Activated CD8-positive, alpha-beta memory T cell treated with anti-CD3 and anti-CD28 coated beads, Interleukin-2, amount 50 U/mL, for 24 hours (primary cell): ENCODE results near the gene CHRNG.

Experiments used
- DNase-seq: peaks from one replicate; pipeline ENCODE4 v3.0.0-alpha.2; 2020; ENCODE audit errors: extremely low read depth

The CHRNG gene

DNA sequence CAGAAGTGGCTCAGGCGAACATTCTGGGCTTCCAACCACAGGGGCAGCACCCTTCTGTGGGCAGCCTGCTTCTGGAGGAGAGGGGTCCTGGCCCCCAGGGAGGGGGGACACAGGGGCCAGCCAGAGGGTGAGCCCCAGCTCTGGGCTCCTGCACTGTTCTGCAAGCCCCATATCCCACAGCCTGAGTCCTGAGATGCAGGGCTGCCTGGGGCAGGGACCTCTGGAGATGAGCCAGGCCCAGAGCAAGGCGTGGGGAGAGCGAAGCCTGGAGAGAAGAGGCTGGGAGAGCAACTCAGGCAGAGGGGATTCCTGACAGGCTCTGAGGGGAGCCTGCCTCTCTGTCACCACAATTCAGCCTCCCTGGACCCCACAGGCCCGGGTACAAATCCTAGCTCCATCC is 32.8 kb upstream of the CHRNG start:
- DNase-seq: no peak

DNA sequence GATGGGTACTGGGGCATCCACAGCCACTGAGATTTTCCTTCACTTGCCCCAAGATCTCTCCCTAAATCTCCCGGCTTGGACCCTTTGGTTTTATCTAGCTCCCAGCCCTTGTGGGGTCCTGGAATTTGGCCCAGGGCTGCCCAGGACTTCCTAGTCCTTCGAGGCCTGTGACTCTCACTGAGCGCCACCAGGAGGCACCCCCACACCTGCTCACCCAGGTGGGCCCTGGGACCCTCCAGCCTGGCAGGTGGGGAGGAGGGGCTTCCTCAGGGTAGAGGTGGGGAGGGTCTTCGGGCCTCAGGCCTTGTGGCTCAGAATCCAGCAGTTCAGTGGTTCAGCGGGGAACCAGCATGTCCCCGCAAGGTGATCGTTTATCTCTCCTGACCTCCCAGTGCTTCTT is 31.2 kb upstream of the CHRNG start:
- no peak for DNase-seq

DNA sequence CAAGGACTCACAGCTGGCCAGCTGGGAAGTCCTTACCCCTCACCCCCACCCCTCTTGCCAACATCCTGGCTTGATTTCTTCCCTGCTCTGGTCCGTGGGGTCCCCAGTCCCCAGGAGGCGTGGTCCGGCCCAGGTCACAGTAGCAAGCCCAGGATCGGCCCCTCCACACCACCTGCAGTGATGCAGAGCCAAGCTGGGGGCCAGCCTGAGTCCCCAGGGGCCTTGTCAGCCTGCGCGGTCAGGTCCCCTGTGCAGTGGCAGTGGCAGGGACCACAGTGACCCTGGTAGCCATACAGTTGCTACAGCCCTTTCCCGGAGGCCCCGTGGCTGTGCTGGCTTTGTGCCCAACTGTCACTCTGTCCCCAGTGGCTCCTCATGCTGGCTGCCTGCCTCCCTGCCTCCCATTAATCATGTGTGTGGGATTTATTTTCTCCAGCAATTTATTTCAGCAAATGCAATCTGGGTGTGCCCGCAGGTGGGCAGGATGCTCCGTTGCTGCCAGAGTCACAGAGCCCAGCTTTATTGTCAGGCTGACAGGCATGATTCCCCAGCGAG is 28.1 kb upstream of the CHRNG start:
- DNase-seq: no peak

DNA sequence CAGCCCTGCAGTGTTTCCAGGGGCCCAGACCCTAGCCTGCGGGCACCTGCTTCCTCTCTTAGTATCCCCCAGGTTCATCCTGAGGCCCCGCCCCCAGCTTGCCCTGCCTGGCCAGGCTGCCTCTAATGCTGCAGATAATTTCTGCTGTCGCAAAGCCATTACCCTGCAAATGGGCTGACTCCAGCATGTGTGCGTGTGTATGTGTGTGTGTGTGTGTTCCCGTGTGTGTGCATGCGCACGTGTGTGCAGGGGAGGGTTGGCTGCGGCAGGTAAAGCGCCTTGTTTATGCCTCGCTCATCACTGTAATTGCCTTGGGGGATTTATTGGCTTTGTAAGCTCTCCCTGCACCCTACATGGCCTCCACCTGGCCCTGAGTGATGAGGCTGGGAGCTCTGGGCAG is 26.9 kb upstream of the CHRNG start:
- DNase-seq: no peak

DNA sequence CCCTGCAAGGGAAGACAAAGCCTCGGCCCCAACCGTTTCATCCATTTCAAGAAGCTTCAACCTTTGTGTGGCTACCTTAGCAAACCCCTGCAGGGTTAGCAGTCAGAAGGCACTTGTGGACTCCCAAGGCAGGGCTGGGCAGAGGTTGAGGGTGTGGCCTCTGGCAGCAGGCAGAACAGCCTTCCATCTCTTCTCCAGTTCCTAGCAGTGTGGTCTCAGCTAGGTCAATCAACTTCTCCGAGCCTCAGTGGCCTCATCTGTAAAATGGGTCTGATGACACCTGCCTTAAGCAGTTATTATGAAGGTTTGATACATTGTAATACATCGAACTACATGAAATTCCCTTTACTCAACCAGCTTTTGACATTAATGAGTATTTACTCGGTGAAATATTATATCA is 26.1 kb upstream of the CHRNG start:
- DNase-seq: no peak

DNA sequence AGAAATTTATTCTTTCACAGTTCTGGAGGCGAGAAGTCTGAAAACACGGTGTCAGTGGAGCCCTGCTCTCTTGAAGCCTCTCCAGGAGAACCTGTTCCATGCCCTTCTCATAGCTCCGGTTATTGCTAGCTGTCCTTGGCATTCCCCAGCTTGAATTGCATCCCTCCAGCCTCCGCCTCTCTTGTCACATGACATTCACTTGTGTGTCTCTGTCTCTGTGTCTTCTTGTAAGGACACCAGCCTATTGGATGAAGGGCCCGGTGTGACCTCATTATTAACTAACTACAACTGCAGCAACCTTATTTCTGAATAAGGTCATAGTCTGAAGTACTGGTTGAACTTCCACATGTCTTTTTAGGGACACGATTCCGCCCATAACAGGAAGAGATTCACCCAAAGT is 23.9 kb upstream of the CHRNG start:
- DNase-seq: no peak

DNA sequence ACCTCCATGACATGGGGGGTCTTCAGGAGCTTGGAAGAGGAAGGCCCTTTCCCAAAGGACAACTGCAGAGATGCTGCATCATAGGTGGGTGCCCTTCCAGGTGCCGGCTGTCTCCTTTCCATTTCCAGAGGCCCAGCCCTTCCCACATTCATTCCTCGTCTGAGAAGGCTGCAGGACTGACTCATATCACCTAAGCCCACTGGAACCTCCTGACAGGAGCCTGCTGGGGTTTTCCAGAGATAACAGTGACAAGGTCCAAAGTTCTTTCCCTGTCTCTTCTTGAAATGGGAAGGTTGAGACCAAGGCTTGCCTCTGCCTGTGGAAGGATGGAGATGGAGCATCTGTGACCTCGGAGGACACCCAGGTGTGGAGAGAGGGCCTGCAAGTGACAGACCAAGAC is 22.9 kb upstream of the CHRNG start:
- no peak for DNase-seq

DNA sequence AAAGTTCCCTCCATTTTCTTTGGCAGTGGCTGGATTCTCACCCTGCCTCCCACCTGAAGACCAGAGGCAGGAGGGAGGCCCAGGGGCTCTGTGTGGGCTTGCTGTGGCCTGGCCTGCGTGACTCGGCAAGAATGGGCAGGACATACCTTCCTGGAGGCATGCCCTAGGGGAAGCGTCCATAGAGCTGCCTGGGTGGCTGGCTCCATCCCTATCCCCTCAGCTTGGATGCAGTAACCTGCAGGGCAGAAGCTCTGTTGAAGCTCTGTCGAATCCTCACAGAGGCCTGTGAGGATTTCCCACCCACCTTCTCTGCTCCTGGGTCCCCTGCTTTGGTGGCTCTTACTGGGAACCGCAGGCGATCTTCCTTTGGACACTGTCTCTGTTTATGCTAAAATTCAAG is 20.6 kb upstream of the CHRNG start:
- DNase-seq: no peak

DNA sequence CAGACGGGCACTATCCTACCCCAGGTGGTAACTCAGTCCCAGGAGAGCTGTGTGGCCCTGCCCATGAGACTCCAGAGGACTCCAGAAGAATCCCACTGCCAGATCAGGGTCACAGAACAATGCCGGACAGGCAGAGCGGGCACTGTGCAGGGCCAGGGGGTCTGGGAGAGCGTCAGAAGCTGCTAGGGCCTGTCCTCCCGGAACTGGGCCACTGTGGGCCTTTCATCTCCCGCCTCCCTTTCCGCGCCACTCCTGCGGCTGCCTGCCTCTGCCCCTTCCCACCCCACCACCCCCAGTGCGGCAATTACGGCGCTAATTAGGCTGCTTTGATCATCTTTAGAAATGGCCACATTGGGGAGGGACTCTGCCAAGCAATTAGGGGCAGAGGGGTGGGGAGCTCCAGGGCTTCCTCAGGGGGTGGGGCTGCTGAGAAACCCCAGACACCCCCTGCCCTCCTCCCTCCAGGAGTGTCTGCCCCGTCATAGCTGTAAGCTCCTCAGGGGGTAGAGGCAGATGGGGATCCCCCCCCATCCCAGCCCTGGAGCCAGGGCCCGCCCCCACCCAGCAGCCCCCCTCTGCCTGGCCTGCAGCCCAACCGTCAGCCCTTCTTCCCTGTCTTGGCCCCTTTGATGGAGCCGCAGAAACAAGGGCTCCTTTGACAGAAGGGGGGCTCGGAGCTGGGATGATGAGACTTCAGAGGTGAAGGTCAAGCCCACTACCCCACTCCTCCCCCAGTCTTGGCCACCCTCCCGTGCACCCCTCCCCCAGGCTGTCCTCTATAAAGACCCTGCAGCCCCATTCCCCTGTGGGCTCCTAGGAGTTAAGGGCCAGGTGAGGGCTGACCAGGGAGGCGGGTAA is 19.7 kb upstream of the CHRNG start, which contains the start of gene PRSS56:
PRSS56 (plus strand) TSS at position 808 of the 858 bp plus-strand sequence. CDS start 211 bp downstream, outside the sequence.
- DNase-seq: no peak

DNA sequence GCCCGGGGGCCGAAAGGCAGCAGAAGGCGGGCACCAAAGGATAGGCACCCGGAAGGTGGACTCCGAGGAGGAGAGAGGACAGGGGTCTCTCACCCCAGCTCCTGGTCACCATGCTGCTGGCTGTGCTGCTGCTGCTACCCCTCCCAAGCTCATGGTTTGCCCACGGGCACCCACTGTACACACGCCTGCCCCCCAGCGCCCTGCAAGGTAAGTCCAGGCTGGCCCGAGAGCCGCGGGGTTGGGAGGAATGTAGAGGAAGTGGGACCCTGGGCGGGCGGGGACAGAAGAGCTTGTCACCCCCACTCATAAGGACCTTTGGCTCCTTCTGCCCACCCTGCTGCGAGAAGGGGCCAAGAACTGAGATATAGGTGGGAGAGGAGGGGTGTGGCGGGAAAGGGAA is 19.0 kb upstream of the CHRNG start:
- no peak for DNase-seq

DNA sequence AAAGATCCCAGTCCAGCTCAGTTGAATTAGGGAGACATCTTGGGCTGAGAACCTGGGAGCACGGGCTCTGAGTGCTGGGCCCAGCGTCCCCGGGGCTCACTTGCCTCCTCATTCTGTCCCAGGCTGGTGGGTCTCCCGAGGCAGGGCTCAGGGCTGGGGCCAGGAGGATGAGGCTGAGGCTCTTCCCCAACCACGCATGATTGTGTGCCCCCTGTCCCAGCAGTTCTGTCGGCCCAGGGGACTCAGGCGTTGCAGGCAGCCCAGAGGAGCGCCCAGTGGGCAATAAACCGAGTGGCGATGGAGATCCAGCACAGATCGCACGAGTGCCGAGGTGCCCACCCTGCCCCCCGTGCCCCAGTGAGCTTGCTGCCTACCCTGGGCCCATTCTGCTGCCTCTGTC is 18.4 kb upstream of the CHRNG start:
- DNase-seq: no peak

DNA sequence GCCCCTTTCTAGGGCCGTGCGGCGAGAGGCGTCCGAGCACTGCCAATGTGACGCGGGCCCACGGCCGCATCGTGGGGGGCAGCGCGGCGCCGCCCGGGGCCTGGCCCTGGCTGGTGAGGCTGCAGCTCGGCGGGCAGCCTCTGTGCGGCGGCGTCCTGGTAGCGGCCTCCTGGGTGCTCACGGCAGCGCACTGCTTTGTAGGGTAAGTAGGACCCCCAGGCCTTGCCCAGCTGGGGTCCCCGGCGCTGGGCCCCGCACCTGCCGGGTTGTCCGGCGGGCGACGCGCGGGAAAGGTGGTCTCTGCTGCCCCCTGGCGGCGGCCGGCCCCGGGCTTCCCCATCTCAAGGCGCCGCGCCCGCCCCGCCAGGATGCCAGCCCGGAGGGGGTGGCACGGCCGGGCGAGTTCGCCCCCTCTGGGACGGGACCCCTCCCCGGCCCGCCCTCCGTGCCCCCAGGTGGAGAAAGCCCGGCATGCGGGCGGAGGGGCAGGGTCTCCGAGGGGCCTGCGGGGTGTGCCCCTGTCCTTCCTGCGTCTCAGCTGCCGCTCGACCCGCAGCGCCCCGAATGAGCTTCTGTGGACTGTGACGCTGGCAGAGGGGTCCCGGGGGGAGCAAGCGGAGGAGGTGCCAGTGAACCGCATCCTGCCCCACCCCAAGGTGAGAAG is 17.4 kb upstream of the CHRNG start:
- no peak for DNase-seq

DNA sequence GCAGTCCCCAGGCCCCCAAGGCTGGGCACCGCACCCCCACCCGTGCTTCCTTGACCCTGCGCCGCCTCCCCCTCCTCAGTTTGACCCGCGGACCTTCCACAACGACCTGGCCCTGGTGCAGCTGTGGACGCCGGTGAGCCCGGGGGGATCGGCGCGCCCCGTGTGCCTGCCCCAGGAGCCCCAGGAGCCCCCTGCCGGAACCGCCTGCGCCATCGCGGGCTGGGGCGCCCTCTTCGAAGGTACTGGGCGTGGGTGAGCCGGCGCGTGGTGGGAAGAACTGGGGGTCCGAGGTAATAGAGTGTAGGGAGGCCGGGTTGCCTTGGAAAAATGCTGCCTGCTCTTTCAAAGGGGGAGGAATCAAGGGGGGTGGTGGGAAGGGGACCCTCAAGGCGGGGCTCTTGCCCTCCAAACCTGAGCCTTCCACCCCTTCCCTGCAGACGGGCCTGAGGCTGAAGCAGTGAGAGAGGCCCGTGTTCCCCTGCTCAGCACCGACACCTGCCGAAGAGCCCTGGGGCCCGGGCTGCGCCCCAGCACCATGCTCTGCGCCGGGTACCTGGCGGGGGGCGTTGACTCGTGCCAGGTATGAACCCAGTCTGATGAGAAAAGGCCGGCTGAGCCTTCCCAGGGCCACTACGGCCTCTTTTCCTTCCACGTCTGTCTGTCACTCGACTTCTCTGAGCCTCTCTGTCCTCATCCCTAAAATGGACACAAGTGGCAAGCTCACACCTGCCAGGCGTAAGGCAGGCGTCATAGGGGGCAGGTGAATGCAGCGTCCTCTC is 16.7 kb upstream of the CHRNG start:
- DNase-seq: no peak

DNA sequence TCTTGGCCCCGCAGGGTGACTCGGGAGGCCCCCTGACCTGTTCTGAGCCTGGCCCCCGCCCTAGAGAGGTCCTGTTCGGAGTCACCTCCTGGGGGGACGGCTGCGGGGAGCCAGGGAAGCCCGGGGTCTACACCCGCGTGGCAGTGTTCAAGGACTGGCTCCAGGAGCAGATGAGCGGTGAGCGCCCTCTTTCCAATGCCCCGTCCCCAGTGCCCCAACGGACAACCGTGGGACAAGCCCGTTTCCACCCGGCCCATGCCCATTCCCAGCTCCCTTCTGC is 16.1 kb upstream of the CHRNG start:
- DNase-seq: no peak

DNA sequence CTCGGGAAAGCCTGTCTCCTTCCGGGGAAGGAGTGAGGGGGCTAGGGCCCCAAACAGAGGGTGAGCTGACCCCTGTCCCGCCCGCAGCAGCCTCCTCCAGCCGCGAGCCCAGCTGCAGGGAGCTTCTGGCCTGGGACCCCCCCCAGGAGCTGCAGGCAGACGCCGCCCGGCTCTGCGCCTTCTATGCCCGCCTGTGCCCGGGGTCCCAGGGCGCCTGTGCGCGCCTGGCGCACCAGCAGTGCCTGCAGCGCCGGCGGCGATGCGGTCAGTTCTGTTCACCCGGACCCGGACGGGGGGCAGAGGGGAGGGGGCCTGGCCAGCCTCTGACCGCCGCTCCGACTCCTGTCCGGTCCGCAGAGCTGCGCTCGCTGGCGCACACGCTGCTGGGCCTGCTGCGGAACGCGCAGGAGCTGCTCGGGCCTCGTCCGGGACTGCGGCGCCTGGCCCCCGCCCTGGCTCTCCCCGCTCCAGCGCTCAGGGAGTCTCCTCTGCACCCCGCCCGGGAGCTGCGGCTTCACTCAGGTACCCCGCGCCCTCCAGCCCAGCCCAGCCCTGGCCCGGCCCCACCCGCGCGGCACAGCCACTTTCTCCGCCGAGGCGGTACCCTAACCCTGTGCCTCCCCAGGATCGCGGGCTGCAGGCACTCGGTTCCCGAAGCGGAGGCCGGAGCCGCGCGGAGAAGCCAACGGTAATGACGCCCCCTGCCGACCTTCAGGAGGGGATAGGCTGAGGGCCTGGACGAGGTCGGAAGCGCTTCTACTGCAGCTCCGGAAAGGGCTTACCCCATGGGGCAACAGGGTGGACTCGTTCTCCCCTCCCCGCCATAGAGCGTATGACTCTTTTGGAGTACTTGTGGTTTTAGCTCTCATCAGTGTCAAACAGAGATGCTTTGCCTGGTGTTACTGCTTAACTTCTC is 15.6 kb upstream of the CHRNG start:
- DNase-seq: no peak

DNA sequence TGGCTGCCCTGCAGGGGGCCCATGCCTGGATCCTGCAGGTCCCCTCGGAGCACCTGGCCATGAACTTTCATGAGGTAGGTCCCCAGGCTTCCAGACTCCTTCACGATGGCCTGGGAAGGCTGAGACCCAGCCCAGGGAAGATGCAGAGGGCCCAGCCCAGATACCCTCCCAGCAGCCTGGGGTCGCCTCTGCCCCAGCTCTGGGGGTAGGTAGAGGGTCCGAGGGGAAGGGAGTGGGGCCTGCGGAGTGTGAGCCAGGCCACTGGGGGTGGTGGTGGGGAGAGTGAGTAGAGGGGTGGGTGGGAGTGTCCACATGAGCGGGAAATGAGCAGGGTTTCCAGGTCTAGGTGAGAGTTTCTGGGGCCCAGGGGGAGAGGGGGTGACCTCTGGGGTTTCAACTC is 14.7 kb upstream of the CHRNG start:
- no peak for DNase-seq

DNA sequence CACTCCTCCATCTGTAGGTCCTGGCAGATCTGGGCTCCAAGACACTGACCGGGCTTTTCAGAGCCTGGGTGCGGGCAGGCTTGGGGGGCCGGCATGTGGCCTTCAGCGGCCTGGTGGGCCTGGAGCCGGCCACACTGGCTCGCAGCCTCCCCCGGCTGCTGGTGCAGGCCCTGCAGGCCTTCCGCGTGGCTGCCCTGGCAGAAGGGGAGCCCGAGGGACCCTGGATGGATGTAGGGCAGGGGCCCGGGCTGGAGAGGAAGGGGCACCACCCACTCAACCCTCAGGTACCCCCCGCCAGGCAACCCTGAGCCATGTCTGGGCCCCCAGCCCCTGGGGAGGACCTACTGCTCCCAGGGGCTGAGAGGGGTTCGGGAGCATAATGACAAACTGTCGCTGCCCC is 14.3 kb upstream of the CHRNG start:
- DNase-seq: no peak

DNA sequence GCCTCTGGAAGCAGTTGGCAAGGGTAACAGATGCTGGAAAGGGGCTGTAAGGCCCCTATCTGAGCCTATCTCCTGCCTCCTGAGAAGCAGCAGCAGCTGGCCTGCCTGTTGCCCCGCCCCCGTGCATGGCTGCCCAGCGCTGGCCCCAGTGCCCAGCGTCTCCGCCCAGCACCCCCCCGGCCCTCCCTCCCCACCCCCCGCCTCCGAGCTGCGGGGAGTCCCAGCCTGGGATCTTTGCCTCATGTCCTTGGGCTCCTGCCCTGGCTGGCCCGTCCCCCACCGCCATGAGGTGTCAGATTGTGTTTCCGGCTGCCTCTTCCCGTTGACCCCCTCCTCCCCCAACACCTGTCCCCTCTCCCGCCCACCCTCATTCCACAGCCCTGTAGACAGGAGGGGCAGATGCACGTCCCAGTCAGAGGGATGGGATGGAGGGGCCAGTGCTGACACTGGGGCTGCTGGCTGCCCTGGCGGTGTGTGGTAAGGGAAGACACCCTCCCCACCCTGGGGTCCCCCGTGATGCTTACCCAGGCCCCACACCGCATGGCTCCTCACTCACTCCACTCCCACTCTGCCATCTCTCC is 13.6 kb upstream of the CHRNG start, which contains the start of gene CHRND:
CHRND (plus strand) TSS at position 370 of the 581 bp plus-strand sequence; CDS start at position 426, 56 bp downstream.
- no peak for DNase-seq

DNA sequence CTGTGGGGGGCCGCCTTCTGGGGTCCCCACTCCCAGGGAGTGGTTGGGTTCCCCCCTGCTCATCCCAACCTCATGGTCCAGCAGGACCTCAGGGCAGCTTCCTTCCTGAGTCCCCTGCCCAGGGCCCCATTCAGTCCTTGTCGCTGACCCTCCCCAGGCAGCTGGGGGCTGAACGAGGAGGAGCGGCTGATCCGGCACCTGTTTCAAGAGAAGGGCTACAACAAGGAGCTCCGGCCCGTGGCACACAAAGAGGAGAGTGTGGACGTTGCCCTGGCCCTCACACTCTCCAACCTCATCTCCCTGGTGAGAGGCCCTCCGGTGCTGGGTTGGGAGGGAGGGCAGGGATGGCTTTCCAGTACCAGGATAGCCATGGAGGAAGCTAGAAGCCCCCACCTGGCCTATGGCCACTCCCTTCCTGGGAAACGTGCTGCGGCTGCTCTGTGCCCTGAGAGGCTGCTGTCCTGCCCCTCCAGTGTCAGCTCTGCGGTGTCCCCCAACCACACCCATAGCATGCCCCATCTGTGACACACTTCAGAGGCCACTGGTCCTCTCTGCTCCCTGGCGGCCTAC is 13.0 kb upstream of the CHRNG start:
- no peak for DNase-seq

DNA sequence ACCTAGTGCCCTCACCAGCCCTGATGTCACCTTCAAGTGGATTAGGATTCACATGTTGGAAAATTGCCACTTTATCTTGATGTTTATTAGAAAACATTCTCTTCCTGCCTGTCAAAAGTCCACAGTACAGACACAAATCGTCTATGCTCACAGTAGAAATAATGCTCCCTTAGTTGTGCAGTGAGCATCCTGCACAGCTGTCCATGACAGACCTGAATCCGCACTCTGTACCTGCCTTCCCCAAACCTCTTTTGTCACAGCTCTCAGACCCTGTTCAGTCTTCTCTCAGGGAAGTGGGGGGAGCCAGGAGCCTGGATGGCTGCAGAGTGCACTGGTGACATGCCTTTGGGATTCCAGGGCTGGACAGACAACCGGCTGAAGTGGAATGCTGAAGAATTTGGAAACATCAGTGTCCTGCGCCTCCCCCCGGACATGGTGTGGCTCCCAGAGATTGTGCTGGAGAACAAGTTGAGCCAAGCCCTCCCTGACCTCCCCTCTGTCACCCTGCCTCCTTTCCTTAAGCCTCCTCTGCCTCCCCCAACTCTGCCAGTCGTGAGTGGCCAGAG is 11.5 kb upstream of the CHRNG start:
- DNase-seq: no peak
